Smooth muscle cell (in vitro differentiated cells): Measurements from ENCODE around the gene INAFM2. TPM values are rescaled to one million over a fixed set of nuclear protein-coding genes. Genes with fewer than 3 reads are reported as not detected.

Source experiments
- DNase-seq: peaks from one replicate; lab custom pipeline; 2025; ENCODE audit not compliant: unreplicated experiment; lab: John Stamatoyannopoulos, UW
- H2AFZ ChIP-seq: fragments of 200-600 bp; sonication (generic); 2 replicates; pipeline ENCODE4 v1.6.0; 2016; ENCODE audit warnings: antibody characterized with exemption, low read depth, mild to moderate bottlenecking
- H3F3A ChIP-seq: fragments of 200-600 bp; sonication (generic); 2 replicates; pipeline ENCODE4 v1.6.0; 2017; ENCODE audit warnings: antibody characterized with exemption, low read depth
- H3K27ac ChIP-seq: fragments of 200-600 bp; sonication (generic); 2 replicates; pipeline ENCODE4 v1.5.1; 2016; ENCODE audit warnings: low read depth, mild to moderate bottlenecking
- H3K27me3 ChIP-seq: fragments of 200-600 bp; sonication (generic); 2 replicates; pipeline ENCODE4 v1.6.1; 2016; ENCODE audit warnings: low read depth, mild to moderate bottlenecking
- H3K36me3 ChIP-seq: fragments of 200-600 bp; sonication (generic); 2 replicates; pipeline ENCODE4 v1.5.1; 2016; ENCODE audit warnings: low read depth
- H3K4me1 ChIP-seq: fragments of 200-600 bp; sonication (generic); 2 replicates; pipeline ENCODE4 v1.5.1; 2016; ENCODE audit warnings: low read depth
- H3K4me2 ChIP-seq: fragments of 200-600 bp; sonication (generic); 2 replicates; pipeline ENCODE4 v1.6.0; 2016; ENCODE audit warnings: mild to moderate bottlenecking
- H3K4me3 ChIP-seq: fragments of 200-600 bp; sonication (generic); 2 replicates; pipeline ENCODE4 v1.5.1; 2016; ENCODE audit warnings: mild to moderate bottlenecking
- H3K79me2 ChIP-seq: fragments of 200-600 bp; sonication (generic); 2 replicates; pipeline ENCODE4 v1.6.0; 2016; ENCODE audit warnings: low read depth, mild to moderate bottlenecking
- H3K9ac ChIP-seq: fragments of 200-600 bp; sonication (generic); 2 replicates; pipeline ENCODE4 v1.6.0; 2016; ENCODE audit warnings: low read depth
- H3K9me3 ChIP-seq: fragments of 200-600 bp; sonication (generic); replicated peaks from 2 replicates; pipeline ENCODE4 v1.5.1; 2016; ENCODE audit warnings: low read depth
- H4K20me1 ChIP-seq: fragments of 200-600 bp; sonication (generic); 2 replicates; pipeline ENCODE4 v1.6.0; 2016; ENCODE audit warnings: low read depth
- CTCF ChIP-seq: fragments of 200-600 bp; sonication (generic); IDR thresholded peaks from 2 replicates; pipeline ENCODE4 v1.5.1; 2017; ENCODE audit warnings: borderline replicate concordance, mild to moderate bottlenecking, antibody characterized with exemption; ENCODE audit not compliant: insufficient read depth, poor library complexity, severe bottlenecking
- WGBS: methylation state at CpG from one replicate; pipeline ENCODE4 v1.1.7; 2016; ENCODE audit warnings: low lambda C conversion rate; 5-methylcytosine and 5-hydroxymethylcytosine counted together
- polyA plus RNA-seq: library from polyadenylated mRNA; unstranded; fragments of >200 nt; fragmentation: Nextera tagmentation; extraction: Ambion mirVana; gene quantifications from 2 replicates; pipeline ENCODE4 v1.2.1, GENCODE V29; 2016
- total RNA-seq: library from RNA; depleted of rRNA; stranded (reverse); fragments of >200 nt; gene quantifications from 2 replicates; pipeline ENCODE4 v1.2.3, GENCODE V29; 2014

Gene INAFM2
- total and polyA plus RNA-seq, 2 experiments from 2014 or later, result 23.9 to 28.1 TPM

DNA sequence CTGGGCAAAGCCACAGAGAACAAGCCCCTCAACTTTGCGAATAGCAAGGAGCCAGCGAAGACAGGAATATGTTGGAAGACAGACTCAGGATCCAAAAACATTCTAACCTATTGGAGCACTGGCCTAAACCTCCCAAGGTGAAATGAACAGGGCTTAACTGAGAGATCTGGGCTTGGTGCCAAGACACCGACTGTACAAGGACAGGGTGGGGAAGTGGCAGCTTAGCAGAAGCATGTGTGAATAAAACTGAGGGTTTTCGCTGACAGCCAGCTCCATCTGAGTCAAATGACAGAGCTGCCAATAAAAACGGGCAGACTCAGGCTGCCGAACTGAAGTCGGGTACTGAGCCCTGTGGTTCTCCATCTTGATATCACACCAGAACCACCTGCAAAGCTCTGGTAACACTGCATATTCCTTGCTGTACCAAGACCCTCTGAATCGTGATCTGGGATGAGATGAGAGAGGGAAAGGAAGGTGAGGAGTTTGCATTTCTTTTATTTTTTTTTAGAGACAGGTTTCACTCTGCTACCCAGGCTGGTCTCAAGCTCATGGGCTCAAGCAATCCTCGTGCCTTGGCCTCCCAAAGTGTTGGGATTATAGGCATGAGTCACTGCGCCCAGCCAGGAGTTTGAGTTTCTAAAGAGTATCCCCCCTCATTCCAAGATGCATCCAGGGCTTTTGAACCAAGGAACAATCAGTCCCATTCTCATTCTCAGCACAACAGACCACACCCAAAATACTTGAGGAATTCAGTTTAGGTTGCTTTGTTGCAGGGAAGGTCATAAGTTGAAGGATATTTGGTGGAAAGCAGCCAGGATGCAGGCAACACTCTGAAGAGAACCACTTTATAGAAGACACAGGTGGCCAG is 9.7 kb upstream of the INAFM2 start:
- Histone ChIP-seq H3K9me3 (no peaks in the 10 kb centered on the region), H3K27ac (no peak overlapping the region), H3K4me2 (no peak overlapping the region), H3K4me1 (peaks cover 3% of the 10 kb centered on the region), H3K79me2 (no peaks in the 10 kb centered on the region), H4K20me1 (no peaks in the 10 kb centered on the region), H3K36me3 (no peaks in the 10 kb centered on the region), H3K9ac (no peak overlapping the region), H2AFZ (no peak overlapping the region), H3K4me3 (no peak overlapping the region), H3K27me3 (peaks cover 70% of the 10 kb centered on the region), H3F3A (peaks cover 7% of the 10 kb centered on the region)
- DNase-seq, result no peak
- WGBS, result 62% methylated on average over 10 of the region's 10 CpGs
- TF ChIP-seq CTCF, result no peak

DNA sequence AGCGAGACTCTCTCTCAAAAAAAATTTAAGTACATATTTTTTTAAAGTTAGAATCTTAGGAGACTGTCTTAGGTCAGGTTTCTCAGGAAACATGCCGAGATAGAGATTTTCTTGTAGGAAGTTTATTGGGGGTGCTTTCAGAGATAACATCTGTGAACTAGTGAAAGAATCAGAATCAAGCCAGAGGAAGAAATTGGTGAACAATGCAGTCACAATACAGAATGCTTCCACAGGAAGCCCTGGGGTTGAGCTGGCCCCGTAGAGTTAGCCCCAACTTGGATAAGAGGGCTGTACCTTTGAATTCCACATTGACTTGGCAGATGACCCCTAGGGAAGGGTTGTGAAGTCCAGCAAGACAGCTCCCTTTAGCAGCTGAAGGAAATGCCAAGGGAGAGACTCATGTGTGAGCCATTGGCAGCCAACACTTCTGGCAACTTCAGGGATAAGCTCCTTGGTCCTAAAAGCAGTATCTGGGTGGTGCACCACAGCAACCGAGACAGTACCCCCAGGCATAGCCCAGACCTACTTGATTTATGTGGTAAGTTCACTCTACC is 8.7 kb upstream of the INAFM2 start:
- H3K9me3 ChIP-seq, result no peaks in the 10 kb centered on the region
- no peak overlapping the region for H3K27ac ChIP-seq

GRCh38 chr15:40316931-40317330 is 6.6 kb upstream of the INAFM2 start:
- 78% methylated on average over 3 of the region's 3 CpGs for WGBS
- Histone ChIP-seq H3K79me2 (no peaks in the 10 kb centered on the region), H3K27me3 (peaks cover 48% of the 10 kb centered on the region), H3K9ac (no peak overlapping the region), H3K27ac (no peak overlapping the region), H4K20me1 (no peaks in the 10 kb centered on the region), H3K9me3 (no peaks in the 10 kb centered on the region), H3K4me1 (no peaks in the 10 kb centered on the region), H2AFZ (no peak overlapping the region), H3K4me3 (no peak overlapping the region), H3F3A (no peaks in the 10 kb centered on the region), H3K4me2 (no peak overlapping the region), H3K36me3 (no peaks in the 10 kb centered on the region)
- DNase-seq, result no peak
- no peak for TF ChIP-seq CTCF

More for the DNA sequence above, 8.7 kb upstream of the INAFM2 start:
- Histone ChIP-seq H3K9ac (no peak overlapping the region), H3K79me2 (no peaks in the 10 kb centered on the region), H4K20me1 (no peaks in the 10 kb centered on the region), H3K36me3 (no peaks in the 10 kb centered on the region), H3K27me3 (peaks cover 69% of the 10 kb centered on the region), H3F3A (peaks cover under 1% of the 10 kb centered on the region), H3K4me2 (no peak overlapping the region), H3K4me3 (no peak overlapping the region), H3K4me1 (no peaks in the 10 kb centered on the region), H2AFZ (no peak overlapping the region)
- no peak for TF ChIP-seq CTCF
- no peak for DNase-seq
- WGBS, result 74% methylated on average over 4 of the region's 4 CpGs
